Activated T-cell treated with anti-CD3 and anti-CD28 coated beads, Interleukin-2, amount 50 U/mL, for 4 hours (primary cell): ENCODE data around the gene PCDHGA12. TPM values are rescaled to one million over a fixed set of nuclear protein-coding genes. Genes with fewer than 3 reads are reported as not detected.
A peak's percentile ranks its signal among the peaks of the same experiment; 100 is the strongest.
"Not testable (repeated sequence)": the region's sequence is repeated elsewhere in the genome, so short reads cannot be mapped to it uniquely, and the experiment has no call there.

ENCODE experiments used
- ATAC-seq, 2 donors: fragments of 200-7000 bp; cut with Tn5 transposase; one replicate each; pipeline ENCODE4 v1.10.0; 2021
- DNase-seq: peaks from one replicate; pipeline ENCODE4 v3.0.0-alpha.2; 2020
- H3K27me3 Mint-ChIP-seq: one replicate; pipeline ENCODE4 v1.8.0; 2021; ENCODE audit warnings: low read depth, mixed read lengths
- H3K36me3 Mint-ChIP-seq: one replicate; pipeline ENCODE4 v1.8.0; 2022; ENCODE audit warnings: mixed read lengths; ENCODE audit not compliant: insufficient read depth
- H3K4me1 Mint-ChIP-seq: one replicate; pipeline ENCODE4 v1.8.0; 2021; ENCODE audit warnings: low read depth, mixed read lengths
- H3K4me3 Mint-ChIP-seq: one replicate; pipeline ENCODE4 v1.8.0; 2021; ENCODE audit warnings: mild to moderate bottlenecking, moderate library complexity, mixed read lengths
- H3K9me3 Mint-ChIP-seq: one replicate; pipeline ENCODE4 v1.8.0; 2021; ENCODE audit warnings: mixed read lengths
- total RNA-seq, 3 donors: library from RNA; stranded (reverse); gene quantifications; one replicate each; pipeline ENCODE4 v1.2.1, GENCODE V29; 2021

The PCDHGA12 gene
- total RNA-seq, 3 donors from 2014 or later, result 0.11 to 0.24 (median 0.20) TPM

DNA sequence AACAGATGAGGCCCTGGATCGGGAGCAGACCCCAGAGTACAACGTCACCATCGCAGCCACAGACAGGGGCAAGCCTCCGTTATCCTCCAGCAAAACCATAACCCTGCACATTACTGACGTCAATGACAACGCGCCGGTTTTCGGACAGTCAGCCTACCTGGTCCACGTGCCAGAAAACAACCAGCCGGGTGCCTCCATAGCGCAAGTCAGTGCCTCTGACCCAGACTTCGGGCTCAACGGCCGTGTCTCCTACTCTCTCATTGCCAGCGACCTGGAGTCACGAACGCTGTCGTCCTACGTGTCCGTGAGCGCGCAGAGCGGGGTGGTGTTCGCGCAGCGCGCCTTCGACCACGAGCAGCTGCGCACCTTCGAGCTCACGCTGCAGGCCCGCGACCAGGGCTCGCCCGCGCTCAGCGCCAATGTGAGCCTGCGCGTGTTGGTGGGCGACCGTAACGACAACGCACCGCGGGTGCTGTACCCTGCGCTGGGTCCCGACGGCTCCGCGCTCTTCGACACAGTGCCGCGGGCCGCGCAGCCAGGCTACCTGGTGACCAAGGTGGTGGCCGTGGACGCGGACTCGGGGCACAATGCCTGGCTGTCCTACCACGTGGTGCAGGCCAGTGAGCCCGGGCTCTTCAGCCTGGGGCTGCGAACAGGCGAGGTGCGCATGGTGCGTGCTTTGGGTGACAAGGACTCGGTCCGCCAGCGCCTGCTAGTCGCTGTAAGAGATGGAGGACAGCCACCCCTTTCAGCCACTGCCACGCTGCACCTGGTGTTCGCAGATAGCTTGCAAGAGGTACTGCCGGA lies 11.0 kb upstream of the PCDHGA12 start:
- H3K9me3 Mint-ChIP-seq, result peaks cover 35% of the 10 kb centered on the region
- H3K36me3 Mint-ChIP-seq, result peaks cover 15% of the 10 kb centered on the region
- ATAC-seq (no peak), DNase-seq (no peak)
- H3K4me1 Mint-ChIP-seq, result peaks cover 8% of the 10 kb centered on the region
- H3K4me3 Mint-ChIP-seq, result no peak overlapping the region
- peaks cover 81% of the 10 kb centered on the region for H3K27me3 Mint-ChIP-seq

DNA sequence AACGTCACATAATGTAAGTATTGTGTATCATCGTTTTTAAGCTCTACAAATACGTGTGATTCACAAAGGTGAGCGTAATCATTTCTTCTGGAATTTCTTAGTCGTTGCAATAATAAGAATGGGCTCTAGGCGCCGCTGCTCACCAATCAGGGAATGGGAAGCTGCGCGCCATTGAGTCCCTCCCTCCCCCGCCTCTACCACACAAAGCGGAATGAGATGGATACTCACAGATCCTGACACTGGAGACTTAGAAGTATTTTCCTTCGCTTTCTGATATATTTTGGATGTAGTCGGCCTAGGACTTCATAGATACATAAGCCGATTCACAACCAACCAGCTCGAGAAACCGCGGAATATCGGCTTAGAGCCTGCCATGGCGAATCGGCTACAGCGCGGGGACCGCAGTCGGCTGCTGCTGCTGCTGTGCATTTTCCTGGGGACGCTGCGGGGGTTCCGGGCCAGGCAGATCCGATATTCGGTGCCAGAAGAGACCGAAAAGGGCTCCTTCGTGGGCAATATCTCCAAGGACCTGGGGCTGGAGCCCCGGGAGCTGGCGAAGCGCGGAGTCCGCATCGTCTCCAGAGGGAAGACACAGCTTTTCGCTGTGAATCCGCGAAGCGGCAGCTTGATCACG lies 9.3 kb upstream of the PCDHGA12 start, which contains the start of gene PCDHGA11:
Gene PCDHGA11 (plus strand): TSS at position 197 of the 634 bp plus-strand sequence. CDS start 177 bp downstream, at position 374.
- H3K36me3 Mint-ChIP-seq, result peaks cover 14% of the 10 kb centered on the region
- H3K27me3 Mint-ChIP-seq, result peaks cover 77% of the 10 kb centered on the region
- peak within 1 kb of the TSS; percentile 71 for H3K4me3 Mint-ChIP-seq
- peaks cover 31% of the 10 kb centered on the region for H3K9me3 Mint-ChIP-seq
- H3K4me1 Mint-ChIP-seq, result peaks cover 4% of the 10 kb centered on the region
- DNase-seq (no peak), ATAC-seq (peak; percentile 50 to 54)

DNA sequence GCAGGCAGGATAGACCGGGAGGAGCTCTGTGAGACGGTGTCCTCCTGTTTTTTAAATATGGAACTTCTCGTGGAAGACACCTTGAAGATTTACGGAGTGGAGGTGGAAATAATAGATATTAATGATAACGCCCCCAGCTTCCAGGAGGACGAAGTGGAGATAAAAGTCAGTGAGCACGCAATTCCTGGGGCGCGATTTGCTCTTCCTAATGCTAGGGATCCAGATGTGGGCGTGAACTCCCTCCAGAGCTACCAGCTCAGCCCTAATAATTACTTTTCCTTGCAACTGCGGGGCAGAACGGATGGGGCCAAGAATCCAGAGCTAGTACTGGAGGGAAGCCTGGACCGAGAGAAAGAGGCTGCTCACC lies 8.8 kb upstream of the PCDHGA12 start:
- peaks cover 14% of the 10 kb centered on the region for H3K36me3 Mint-ChIP-seq
- H3K4me1 Mint-ChIP-seq, result peaks cover 4% of the 10 kb centered on the region
- no peak for ATAC-seq
- H3K9me3 Mint-ChIP-seq, result peaks cover 31% of the 10 kb centered on the region
- H3K27me3 Mint-ChIP-seq, result peaks cover 78% of the 10 kb centered on the region
- DNase-seq, result no peak
- peak overlapping the region; percentile 71 for H3K4me3 Mint-ChIP-seq

DNA sequence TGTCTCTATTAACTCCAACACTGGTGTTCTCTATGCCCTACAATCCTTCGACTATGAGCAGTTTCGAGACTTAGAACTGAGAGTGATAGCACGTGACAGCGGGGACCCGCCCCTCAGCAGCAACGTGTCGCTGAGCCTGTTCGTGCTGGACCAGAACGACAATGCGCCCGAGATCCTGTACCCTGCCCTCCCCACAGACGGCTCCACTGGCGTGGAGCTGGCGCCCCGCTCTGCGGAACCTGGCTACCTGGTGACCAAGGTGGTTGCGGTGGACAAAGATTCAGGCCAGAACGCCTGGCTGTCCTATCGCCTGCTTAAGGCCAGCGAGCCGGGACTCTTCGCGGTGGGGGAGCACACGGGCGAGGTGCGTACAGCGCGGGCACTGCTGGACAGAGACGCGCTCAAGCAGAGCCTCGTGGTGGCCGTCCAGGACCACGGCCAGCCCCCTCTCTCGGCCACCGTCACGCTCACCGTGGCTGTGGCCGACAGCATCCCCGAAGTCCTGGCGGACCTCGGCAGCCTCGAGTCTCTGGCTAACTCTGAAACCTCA lies 7.5 kb upstream of the PCDHGA12 start:
- Mint-ChIP-seq H3K4me3 (no peak overlapping the region), H3K36me3 (peaks cover 13% of the 10 kb centered on the region), H3K4me1 (peaks cover 3% of the 10 kb centered on the region), H3K27me3 (peaks cover 79% of the 10 kb centered on the region), H3K9me3 (peaks cover 33% of the 10 kb centered on the region)
- ATAC-seq (no peak), DNase-seq (no peak)

DNA sequence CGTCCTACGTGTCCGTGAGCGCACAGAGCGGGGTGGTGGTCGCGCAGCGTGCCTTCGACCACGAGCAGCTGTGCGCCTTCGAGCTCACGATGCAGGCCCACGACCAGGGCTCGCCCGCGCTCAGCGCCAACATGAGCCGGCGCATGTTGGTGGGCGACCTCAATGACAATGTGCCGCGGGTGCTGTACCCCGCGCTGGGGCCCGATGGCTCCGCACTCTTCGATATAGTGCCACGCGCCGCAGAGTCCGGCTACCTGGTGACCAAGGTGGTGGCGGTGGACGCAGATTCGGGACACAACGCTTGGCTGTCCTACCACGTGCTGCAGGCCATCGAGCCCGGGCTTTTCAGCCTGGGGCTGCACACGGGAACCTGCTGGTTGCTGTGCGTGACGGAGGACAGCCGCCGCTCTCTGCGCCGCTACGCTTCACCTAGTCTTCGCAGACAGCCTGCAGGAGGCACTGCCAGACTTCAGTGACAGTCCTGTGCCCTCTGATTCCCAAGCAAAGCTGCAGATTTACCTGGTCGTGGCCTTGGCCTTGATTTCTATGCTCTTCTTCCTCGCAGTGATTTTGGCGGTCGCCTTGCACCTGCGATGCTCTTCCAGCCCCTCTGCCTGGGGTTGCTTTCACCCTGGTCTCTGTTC lies 2.4 kb upstream of the PCDHGA12 start:
- Mint-ChIP-seq H3K9me3 (peaks cover 32% of the 10 kb centered on the region), H3K4me3 (no peak overlapping the region), H3K4me1 (peaks cover 7% of the 10 kb centered on the region), H3K27me3 (peaks cover 74% of the 10 kb centered on the region), H3K36me3 (peaks cover 2% of the 10 kb centered on the region)
- ATAC-seq (no peak), DNase-seq (no peak)

DNA sequence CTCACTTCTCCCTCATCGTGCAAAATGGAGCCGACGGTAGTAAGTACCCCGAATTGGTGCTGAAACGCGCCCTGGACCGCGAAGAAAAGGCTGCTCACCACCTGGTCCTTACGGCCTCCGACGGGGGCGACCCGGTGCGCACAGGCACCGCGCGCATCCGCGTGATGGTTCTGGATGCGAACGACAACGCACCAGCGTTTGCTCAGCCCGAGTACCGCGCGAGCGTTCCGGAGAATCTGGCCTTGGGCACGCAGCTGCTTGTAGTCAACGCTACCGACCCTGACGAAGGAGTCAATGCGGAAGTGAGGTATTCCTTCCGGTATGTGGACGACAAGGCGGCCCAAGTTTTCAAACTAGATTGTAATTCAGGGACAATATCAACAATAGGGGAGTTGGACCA lies 979 bp downstream of the PCDHGA12 start:
- peaks cover 72% of the 10 kb centered on the region for H3K27me3 Mint-ChIP-seq
- peak overlapping the region; percentile 72 for H3K4me3 Mint-ChIP-seq
- DNase-seq (no peak), ATAC-seq (peak in 1 of 2 donors; percentile 28)
- peaks cover 7% of the 10 kb centered on the region for H3K4me1 Mint-ChIP-seq
- H3K36me3 Mint-ChIP-seq, result peaks cover 2% of the 10 kb centered on the region
- peaks cover 38% of the 10 kb centered on the region for H3K9me3 Mint-ChIP-seq

DNA sequence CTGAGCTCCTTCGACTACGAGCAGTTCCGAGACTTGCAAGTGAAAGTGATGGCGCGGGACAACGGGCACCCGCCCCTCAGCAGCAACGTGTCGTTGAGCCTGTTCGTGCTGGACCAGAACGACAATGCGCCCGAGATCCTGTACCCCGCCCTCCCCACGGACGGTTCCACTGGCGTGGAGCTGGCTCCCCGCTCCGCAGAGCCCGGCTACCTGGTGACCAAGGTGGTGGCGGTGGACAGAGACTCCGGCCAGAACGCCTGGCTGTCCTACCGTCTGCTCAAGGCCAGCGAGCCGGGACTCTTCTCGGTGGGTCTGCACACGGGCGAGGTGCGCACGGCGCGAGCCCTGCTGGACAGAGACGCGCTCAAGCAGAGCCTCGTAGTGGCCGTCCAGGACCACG lies 2.0 kb downstream of the PCDHGA12 start:
- peaks cover 62% of the 10 kb centered on the region for H3K27me3 Mint-ChIP-seq

DNA sequence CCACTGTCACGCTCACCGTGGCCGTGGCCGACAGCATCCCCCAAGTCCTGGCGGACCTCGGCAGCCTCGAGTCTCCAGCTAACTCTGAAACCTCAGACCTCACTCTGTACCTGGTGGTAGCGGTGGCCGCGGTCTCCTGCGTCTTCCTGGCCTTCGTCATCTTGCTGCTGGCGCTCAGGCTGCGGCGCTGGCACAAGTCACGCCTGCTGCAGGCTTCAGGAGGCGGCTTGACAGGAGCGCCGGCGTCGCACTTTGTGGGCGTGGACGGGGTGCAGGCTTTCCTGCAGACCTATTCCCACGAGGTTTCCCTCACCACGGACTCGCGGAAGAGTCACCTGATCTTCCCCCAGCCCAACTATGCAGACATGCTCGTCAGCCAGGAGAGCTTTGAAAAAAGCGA lies 2.4 kb downstream of the PCDHGA12 start:
- ATAC-seq, DNase-seq, H3K4me1 Mint-ChIP-seq, H3K4me3 Mint-ChIP-seq, H3K36me3 Mint-ChIP-seq: not testable (repeated sequence)
- H3K9me3 Mint-ChIP-seq, result peaks cover 35% of the 10 kb centered on the region
- peaks cover 60% of the 10 kb centered on the region for H3K27me3 Mint-ChIP-seq

More for the DNA sequence above, 2.0 kb downstream of the PCDHGA12 start:
- DNase-seq, H3K4me1 Mint-ChIP-seq, ATAC-seq, H3K36me3 Mint-ChIP-seq: not testable (repeated sequence)
- Mint-ChIP-seq H3K4me3 (peak overlapping the region; percentile 13), H3K9me3 (peaks cover 35% of the 10 kb centered on the region)

DNA sequence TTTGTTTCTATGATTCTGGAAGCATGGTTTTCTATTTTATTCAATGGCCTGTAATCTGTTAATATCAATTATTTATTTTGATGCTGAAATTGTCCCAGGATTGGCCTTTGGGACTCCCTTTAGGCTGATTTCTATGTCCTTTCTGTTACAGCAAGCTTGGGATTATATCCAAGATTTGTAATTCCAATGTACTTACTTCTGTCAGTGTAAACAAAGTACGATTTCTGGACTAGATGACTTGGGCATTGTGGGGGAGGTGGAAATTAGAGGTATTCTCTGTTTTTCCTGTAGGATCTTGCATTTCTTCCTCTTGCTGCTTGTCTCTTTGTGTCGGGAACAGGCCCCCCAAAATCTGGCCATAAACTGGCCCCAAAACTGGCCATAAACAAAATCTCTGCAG lies 3.7 kb downstream of the PCDHGA12 start:
- H3K9me3 Mint-ChIP-seq, result peaks cover 29% of the 10 kb centered on the region
- DNase-seq, result no peak
- no peak for ATAC-seq
- H3K4me1 Mint-ChIP-seq, result peaks cover 7% of the 10 kb centered on the region
- peaks cover 2% of the 10 kb centered on the region for H3K36me3 Mint-ChIP-seq
- H3K27me3 Mint-ChIP-seq, result peaks cover 52% of the 10 kb centered on the region
- no peak overlapping the region for H3K4me3 Mint-ChIP-seq

DNA sequence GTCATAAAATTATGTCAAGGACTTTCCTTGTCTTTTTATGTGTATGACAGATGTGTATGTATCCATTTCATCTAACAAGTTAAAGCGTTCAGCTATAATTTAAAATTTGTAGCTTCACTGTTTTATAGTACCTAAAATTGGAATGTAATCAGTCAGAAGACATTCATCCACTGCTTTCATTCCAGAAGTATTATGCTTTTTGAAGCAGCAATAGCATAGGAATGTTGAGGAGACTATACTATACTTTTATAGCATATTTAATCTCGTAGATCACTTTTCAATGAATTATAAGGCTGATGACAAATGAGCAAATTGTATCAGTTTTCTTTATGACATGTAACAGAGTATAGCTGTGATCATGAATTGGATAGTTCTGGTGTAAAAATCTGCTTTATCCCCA lies 6.9 kb downstream of the PCDHGA12 start:
- H3K4me3 Mint-ChIP-seq, result no peak overlapping the region
- H3K9me3 Mint-ChIP-seq, result peaks cover 13% of the 10 kb centered on the region
- ATAC-seq (no peak), DNase-seq (no peak)
- H3K27me3 Mint-ChIP-seq, result peaks cover 42% of the 10 kb centered on the region
- H3K4me1 Mint-ChIP-seq, result no peaks in the 10 kb centered on the region
- H3K36me3 Mint-ChIP-seq, result no peaks in the 10 kb centered on the region

DNA sequence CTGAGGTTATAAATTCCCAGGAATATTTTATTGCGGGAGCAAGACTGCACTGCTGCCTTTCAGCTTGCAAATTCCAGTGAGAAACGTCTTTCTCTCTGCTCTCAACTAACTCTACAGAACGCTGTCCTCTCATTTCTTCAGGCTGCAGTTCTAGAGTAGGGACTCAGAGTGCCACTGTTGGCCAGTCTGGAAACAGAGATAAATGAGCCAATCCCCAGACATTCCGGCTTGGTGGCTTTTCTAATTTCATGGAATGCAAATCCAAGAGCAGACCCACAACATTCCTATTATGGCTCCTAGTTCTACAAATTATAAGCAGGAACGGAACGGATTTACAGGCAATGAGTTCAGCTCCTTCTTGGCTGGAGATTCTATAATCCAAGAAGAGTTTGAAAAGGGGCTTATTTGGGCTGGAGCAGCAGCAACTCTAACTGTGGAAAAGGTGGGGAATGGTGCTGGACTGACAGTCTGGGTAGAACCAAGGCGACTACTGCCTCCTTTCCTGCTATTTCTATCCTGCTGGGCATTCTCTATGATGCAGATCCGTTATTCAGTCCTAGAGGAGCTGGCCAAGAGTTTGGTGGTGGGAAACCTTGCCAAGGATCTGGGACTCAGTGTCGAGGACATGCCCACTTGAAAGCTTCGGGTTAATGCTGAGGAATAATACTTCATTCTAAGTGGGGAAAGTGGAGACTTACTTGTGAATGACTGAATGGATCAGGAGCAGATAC lies 9.3 kb downstream of the PCDHGA12 start:
- H3K4me3 Mint-ChIP-seq, result no peak overlapping the region
- no peaks in the 10 kb centered on the region for H3K4me1 Mint-ChIP-seq
- DNase-seq, result no peak
- H3K9me3 Mint-ChIP-seq, result peaks cover 7% of the 10 kb centered on the region
- H3K36me3 Mint-ChIP-seq, result no peaks in the 10 kb centered on the region
- peaks cover 30% of the 10 kb centered on the region for H3K27me3 Mint-ChIP-seq
- no peak for ATAC-seq

DNA sequence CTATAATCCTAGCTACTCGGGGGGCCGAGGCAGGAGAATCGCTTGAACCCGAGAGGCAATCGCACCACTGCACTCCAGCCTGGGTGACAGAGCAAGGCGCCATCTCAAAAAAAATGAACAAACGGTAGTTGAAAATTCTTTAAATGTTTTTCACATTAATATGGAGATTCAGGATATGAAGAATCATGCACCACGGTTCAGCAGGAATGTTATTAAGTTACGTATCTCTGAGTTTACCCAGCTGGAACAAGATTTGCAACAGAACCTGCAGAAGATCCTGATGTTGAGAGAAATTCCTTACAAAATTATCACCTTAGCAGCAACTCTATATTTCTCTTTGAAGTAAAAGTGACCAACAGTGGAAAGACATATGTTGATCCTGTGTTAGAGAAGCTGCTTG lies 10.0 kb downstream of the PCDHGA12 start:
- no peaks in the 10 kb centered on the region for H3K4me1 Mint-ChIP-seq
- no peak for DNase-seq
- H3K4me3 Mint-ChIP-seq, result no peak overlapping the region
- H3K36me3 Mint-ChIP-seq, result no peaks in the 10 kb centered on the region
- H3K9me3 Mint-ChIP-seq, result peaks cover 3% of the 10 kb centered on the region
- peaks cover 33% of the 10 kb centered on the region for H3K27me3 Mint-ChIP-seq
- ATAC-seq, result no peak

DNA sequence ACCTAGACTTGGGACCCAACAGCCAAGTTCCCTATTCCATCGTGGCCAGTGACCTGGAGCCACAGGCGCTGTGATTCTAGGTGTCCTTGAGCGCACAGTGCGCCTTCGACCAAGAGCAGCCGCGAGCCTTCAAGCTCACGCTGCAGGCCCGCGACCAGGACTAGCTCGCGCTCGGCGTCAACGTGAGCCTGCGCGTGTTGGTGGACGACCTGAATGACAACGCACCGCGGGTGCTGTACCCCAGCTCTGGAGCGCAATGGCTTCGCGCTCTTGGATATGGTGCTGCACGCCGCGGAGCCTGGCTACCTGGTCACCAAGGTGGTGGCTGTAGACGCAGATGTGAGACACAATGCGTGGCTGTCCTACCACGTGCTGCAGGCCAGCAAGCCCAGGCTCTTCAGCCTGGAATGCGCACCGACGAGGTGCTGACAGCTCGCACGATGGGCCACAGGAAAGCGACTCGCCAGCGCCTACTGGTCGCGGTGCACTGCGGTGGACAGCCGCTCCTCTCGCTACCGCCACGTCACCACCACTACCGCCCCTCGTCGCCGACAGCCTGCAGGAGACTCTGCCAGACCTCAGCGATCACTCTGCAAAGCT lies 11.4 kb downstream of the PCDHGA12 start:
- no peak for ATAC-seq
- H3K9me3 Mint-ChIP-seq, result peaks cover 3% of the 10 kb centered on the region
- no peaks in the 10 kb centered on the region for H3K36me3 Mint-ChIP-seq
- no peak for DNase-seq
- H3K4me1 Mint-ChIP-seq, result no peaks in the 10 kb centered on the region
- H3K4me3 Mint-ChIP-seq, result no peak overlapping the region
- H3K27me3 Mint-ChIP-seq, result peaks cover 37% of the 10 kb centered on the region
